Activated CD8-positive, alpha-beta memory T cell treated with anti-CD3 and anti-CD28 coated beads, Interleukin-2, amount 50 U/mL, for 1 hour (primary cell): ENCODE data around the gene UPK3A.
"Not testable (repeated sequence)": the region's sequence is repeated elsewhere in the genome, so short reads cannot be mapped to it uniquely, and the experiment has no call there.

Source experiments
- DNase-seq: peaks from one replicate; pipeline ENCODE4 v3.0.0-alpha.2; 2020; ENCODE audit errors: extremely low read depth

Gene UPK3A

DNA sequence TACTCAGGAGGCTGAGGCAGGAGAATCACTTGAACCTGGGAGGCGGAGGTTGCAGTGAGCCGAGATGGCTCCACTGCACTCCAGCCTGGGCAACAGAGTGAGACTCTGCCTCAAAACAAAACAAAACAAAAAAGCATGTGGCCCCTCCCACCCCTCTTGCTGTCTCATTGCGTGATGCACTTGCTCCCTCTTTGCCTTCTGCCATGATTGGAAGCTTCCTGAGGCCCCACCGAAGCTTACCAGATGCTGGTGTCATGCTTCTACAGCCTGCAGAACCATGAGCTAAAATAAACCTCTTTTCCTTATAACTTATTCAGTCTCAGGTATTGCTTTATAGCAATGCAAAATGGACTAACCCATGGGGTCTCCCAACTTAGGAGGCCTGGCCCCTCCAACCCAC, 26.8 kb upstream of the UPK3A start:
- DNase-seq: not testable (repeated sequence)

GRCh38 chr22:45259754-45260394, 24.9 kb upstream of the UPK3A start:
- DNase-seq: no peak

- DNase-seq: not testable (repeated sequence)
Observed at GRCh38 chr22:45260395-45260759, 24.4 kb upstream of the UPK3A start.

GRCh38 chr22:45261407-45262088, 23.2 kb upstream of the UPK3A start:
- DNase-seq: no peak

DNA sequence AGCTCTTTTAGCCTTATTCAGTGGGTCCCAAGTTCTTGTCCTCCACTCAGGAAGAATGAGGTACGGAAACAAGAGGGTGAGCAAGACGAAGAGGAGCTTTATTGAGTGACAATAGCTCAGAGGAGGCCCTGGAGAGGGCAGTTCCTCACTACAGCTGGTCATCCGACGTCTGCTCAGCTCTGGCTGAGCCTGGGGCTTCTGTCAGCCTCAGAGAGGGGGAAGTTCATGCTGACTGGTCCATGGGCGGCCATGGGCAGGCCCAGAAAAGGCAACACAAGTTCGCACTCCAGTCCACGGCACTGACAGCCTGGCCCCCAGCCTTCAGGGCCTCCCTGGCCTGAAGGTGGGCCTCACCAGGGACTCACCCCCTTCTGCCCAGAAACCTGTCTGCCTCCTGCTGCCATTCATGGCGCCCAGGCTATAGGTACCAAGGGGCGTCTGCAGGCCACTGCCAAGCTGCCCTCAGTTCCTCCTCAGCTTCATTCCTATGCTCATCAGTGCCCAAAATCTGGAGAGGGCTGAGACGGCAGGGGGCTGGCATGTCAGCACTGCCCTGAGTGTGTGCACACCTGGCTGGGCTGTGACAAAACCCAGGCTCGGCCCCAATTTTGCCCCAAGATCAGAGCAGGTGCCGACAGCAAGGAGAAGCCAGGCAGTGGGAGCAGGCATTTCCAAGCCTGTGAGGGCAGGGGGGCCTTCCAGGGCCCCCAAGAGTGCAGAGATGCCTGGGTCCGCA, 22.4 kb upstream of the UPK3A start:
- DNase-seq: no peak

GRCh38 chr22:45262931-45263462, 21.8 kb upstream of the UPK3A start:
- no peak for DNase-seq

GRCh38 chr22:45263463-45264269, 21.1 kb upstream of the UPK3A start:
- DNase-seq: no peak

DNA sequence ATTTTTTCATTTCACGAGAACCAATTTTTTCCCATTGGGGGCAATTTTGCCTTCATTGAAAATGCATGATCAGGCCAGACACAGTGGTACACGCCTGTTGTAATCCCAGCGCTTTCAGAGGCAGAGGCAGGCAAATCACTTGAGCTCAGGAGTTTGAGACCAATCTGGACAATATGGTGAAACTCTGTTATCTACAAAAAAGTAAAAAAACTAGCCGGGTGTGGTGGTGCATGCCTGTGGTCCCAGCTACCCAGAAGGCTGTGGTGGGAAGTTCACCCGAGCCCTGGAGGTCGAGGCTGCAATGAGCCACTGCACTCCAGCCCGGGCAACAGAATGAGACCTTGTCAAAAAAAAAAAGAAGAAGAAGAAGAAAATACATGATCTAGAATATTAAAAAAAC, 19.2 kb upstream of the UPK3A start:
- DNase-seq: no peak

DNA sequence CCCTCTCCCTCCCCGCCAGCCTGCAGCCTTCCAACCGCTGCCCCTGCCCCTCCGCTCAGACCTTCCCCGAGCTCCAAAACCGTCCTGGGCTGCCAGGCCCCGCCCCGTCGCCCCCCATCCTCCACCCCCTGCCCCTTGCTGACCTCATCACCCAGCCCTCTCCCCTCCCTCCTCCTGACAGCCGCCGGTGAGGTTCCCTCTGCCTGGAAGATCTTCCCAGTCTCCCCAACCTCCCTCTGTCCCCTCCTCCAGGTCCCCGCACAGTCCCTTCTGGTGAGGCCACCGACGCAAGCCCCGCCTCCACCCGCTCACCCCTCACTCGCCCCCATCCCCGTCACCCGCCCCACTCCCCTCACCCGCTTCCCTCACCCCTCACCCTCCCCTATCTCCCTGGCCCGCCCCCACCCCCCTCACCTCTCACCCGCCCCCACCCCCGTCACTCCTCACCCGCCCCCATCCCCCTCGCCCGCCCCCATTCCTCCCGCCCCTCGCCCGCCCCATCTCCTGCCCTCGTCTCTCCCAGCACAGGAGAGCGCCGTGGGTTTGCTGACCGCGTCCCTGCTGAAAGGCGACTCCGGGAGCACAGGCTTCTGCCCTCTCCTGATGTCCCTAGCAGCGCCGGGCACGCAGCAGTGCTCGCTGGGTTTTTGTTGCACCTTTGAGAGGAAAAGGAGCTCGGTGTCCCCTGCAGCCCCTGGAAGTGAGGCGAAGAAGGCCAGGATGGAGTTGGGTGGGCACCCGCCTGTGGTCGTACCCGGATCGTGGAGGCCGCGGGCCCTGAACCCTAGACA, 16.4 kb upstream of the UPK3A start:
- DNase-seq: no peak

DNA sequence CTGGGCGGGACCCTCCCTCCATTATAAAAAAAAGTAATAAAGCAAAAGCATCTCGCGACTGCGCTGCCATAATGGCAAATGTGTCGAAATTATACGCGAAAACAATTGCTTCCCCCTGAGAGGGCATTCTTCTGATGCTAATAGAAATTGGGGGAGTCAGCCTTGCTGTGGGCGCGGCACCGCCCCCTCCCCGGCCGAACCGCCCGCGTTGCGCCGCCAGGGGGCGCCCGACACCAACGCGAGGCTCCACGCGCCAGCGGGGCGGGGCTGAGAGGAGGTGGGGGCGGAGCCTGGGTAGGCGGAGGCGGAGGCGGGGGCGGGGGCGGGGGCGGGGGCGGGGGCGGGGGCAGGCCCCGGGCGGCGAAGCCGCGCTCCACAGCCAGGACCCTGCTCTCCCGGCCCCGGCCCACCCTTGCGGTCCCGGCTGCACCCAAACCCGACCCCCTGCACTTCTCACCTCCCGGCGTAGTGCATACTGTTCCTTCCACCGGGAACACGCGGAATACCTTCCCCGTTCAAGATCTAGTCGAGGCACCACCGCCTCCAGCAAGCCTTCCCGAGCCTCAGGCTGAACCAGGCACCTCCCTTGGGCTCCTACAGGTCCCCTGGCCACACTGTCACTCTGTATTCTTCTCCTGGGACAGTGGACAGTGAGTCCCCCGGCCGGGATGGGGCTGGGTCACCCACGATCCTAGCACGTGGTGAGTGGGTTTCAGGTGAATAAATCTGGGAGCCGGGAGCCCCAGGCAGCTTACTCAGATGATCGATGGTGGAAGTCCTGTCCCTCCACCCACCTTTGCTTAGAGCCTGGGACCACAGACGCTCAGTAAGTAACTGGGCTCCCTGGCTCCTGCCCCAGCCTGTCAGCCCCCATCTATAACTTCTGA, 15.5 kb upstream of the UPK3A start:
- DNase-seq: peak; percentile 66

- DNase-seq: no peak
Observed at GRCh38 chr22:45270095-45271020, 14.4 kb upstream of the UPK3A start.

GRCh38 chr22:45271667-45272201, 13.0 kb upstream of the UPK3A start:
- no peak for DNase-seq

DNA sequence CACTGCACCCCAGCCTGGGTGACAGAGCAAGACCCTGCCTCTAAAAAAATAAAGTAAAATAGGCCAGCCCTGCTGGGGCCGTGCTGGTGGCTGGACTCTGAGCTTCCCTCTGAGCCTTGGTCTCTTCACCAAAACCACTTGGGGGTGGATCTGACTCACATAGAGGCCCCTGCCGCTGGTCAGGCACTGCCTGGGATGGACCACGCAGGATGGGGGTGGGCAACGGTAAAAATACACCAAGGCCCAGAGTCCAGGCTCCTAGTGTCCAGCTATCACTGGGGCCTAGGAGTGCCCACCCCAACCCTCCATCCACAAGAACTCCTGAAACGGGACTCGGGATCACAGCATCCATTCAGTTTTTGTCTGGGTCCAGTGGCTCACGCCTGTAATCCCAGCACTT, 12.3 kb upstream of the UPK3A start:
- no peak for DNase-seq

DNA sequence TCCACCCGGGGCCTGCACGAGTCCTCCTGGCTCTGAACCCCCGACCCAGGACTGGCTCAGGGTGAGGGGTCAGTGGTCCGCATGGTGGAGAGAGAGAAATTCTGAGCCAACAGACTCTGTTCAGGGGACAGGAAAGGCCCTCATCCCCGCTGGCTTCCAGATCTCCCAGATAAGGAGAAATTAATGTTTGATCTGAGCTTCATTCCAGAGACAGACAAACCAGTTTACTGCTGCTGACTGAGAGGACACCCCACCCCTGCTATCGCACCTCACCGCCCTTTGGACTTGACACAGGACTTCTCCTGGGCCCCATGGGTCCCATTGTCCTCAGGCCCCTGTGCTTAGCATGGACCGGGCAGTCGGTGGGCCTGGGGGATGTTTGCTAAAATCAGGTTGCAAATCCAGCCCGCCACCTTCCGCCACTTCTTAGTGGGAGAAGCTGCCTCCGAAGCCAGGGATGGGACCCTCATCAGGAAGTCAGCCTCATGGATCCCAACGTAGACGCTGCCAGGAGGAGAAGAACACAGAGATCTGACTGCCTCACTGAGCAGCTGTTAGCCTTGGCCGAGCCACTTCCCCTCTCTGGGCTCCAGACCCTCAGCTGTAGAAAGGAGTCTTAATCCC, 11.2 kb upstream of the UPK3A start:
- no peak for DNase-seq

DNA sequence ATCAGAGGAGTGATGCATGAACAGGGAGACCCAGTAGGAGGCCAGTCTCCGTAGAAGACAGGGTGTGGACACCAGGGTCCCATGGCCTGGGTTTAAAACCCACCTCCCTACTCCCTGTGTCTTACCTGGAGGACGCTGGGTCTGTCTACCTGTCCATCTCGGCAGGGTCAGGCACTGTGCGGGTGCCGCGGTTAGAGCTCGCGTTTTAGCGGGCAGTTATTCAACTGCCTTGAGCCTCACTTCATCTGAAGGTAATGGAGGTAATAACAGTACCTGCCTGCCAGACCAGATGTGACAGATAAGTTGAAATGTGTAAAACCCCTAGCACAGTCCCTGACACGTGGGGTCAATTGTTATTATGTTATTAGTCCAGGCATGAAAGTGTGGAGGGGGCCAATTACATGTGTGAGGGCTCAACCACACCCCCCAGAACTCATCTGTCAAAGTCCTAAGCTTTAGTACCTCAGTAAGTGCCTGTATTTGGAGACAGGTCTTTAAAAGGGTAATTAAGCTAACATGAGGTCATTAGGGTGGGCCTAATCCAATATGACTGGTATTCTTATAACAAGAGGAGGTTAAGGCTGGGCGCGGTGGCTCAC, 8.1 kb upstream of the UPK3A start:
- no peak for DNase-seq

DNA sequence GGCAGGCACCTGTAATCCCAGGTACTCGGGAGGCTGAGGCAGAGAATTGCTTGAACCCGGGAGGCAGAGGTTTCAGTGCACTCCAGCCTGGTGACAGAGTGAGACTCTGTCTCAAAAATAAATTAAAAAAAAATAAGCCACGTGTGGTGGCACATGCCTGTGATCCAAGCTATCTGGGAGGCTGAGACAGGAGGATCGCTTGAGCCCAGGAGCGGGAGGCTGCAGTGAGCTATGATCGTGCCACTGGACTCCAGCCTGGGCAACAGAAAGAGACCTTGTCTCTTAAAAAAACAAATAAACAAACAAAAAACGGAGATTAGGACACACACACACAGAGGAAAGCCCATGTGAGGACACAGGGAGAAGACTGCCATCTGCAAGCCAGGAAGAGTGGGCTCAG, 7.0 kb upstream of the UPK3A start:
- DNase-seq: not testable (repeated sequence)

DNA sequence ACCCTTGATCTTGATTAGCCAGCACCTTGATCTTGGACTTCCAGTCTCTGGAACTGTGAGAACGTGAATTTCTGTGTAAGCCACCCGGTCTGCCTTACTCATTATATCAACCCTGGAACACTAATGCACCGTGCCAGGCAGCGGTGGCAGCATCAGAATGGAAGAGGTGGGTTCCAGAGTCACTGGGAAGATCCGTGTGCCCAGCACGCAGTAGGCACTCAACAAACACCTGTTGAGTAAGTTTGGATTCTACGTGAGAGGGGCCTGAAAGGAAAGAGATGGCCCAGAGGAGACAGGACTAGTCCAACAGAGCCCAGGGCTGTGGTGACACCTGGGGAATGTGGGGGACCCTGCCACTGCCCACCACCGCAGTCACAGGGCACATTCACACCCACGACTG, 6.6 kb upstream of the UPK3A start:
- DNase-seq: no peak

- no peak for DNase-seq
Observed at GRCh38 chr22:45280587-45280980, 4.2 kb upstream of the UPK3A start.
